ENCODE measurements around the gene ATG4C. TPM values are rescaled to one million over a fixed set of nuclear protein-coding genes. Genes with fewer than 3 reads are reported as not detected.
"Not testable (repeated sequence)": the region's sequence is repeated elsewhere in the genome, so short reads cannot be mapped to it uniquely, and the experiment has no call there.

The ATG4C gene
- total and polyA plus RNA-seq, 11 donors, result 4.0 to 14.2 (median 8.9) TPM

DNA sequence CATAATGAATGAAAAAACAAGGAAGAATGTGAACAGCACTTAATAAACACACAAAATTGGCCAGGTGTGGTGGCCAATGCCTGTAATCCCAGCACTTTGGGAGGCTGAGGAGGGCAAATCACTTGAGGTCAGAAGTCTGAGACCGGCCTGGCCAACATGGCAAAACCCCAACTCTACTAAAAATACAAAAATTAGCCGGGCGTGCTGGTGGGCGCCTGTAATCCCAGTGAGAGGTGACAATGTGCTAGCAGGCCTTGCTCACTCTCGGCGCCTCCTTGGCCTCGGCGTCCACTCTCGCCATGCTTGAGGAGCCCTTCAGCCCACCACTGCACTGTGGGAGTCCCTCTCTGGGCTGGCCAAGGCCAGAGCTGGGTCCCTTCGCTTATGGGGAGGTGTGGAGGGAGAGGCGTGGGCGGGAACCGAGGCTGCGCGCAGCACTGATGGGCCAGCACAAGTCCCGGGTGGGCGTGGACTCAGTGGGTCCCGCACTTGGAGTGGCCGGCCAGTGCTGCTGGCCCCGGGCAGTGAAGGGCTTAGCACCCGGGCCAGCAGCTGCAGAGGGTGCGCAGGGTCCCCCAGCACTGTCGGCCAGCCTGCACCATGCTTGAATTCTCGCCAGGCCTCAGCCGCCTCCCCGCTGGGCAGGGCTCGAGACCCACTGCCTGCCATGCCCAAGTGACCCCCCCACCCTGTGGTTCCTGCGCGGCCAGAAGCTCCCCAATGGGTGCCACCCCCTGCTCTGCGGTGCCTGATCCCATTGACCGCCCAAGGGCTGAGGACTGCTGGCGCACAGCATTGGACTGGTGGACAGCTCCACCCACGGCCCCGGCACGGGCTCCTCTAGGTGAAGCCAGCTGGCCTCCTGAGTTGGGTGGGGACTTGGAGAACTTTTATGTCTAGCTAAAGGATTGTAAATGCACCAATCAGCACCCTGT is 30.6 kb upstream of the ATG4C start:
- Histone ChIP-seq H3K27me3 (no peaks in the 10 kb centered on the region), H3K4me1 (peaks cover 0 to 6% (median 0%) of the 10 kb centered on the region in 12 donors), H3K36me3 (no peaks in the 10 kb centered on the region), H3K9me3 (no peaks in the 10 kb centered on the region), H3K27ac (no peak overlapping the region), H3K4me3 (no peak overlapping the region)
- TF ChIP-seq CTCF (IDR thresholded peaks at IDR 0.05), result no peak
- TF ChIP-seq POLR2A (IDR thresholded peaks at IDR 0.05), result no peak
- 90 to 97% (median 96%) methylated on average over 15 to 35 of the region's 35 CpGs for WGBS, 4 donors
- no peak for DNase-seq
- ATAC-seq, result peak in 1 of 4 donors; percentile 39
- intact Hi-C loops (cut with DNase I), result no loop called here

DNA sequence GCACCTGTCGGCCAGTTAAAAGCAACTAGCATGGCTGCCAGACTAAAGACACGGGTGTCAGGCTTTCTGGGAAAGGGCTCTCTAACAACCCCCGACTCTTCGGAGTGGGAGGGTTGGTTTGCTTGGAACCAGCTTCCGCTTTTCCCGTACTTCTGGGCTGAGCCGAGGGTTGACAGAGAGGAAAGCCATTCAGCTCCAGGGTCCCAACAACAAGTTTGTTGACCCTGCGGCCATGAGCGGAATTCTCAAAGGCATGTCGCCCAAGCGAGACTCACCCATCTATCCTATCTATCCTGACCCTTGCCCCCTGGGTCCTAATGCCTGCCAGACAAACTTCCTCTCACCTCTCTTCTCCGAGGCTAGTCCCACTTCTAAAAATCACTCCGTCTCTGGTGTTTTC is 29.0 kb upstream of the ATG4C start:
- intact Hi-C loops (cut with DNase I); H3K27me3 ChIP-seq; H3K9me3 ChIP-seq; H3K4me1 ChIP-seq; ATAC-seq; H3K4me3 ChIP-seq; H3K27ac ChIP-seq; H3K36me3 ChIP-seq; DNase-seq: not testable (repeated sequence)
- 88 to 93% (median 91%) methylated on average over 11 to 13 of the region's 13 CpGs for WGBS, 4 donors

DNA sequence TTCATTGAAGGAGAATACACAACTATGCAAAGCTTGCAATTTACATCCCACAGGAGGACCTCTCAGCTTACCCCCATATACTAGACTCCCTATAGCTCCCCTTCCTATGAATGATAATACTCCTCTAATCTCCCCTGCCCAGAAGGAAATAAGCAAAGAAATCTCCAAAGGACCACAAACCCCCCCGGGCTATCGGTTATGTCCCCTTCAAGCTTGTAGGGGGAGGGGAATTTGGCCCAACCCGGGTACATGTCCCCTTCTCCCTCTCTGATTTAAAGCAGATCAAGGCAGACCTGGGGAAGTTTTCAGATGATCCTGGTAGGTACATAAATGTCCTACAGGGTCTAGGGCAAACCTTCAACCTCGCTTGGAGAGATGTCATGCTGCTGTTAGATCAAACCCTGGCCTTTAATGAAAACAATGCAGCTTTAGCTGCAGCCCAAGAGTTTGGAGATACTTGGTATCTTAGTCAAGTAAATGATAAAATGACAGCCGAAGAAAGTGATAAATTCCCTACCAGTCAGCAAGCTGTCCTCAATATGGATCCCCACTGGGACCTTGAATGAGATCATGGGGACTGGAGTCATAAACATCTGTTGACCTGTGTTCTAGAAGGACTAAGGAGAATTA is 27.6 kb upstream of the ATG4C start:
- H3K9me3 ChIP-seq; H3K4me3 ChIP-seq; H3K27ac ChIP-seq; DNase-seq; H3K4me1 ChIP-seq; intact Hi-C loops (cut with DNase I); H3K36me3 ChIP-seq; ATAC-seq; H3K27me3 ChIP-seq: not testable (repeated sequence)
- 73 to 82% (median 77%) methylated on average over 5 of the region's 5 CpGs for WGBS, 4 donors

DNA sequence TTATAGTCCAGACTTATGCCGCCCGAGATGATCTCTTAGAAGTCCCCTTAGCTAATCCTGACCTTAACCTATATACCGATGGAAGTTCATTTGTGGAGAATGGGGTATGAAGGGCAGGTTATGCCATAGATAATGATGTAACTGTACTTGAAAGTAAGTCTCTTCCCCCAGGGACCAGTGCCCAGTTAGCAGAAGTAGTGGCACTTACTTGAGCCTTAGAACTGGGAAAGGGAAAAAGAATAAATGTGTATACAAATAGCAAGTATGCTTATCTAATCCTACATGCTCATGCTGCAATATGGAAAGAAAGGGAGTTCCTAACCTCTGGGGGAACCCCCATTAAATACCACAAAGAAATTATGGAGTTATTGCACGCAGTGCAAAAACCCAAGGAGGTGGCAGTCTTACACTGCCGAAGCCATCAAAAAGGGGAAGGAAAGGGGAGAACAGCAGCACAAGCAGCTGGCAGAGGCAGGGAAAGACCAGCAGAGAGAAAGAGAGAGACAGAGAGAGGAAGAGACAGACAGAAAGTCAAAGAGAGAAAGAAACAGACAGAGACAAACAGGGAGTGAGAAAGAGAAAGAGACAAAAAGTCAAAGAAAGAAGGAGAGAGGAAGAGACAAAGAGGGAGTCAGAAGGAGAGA is 24.6 kb upstream of the ATG4C start:
- H3K36me3 ChIP-seq; intact Hi-C loops (cut with DNase I); ATAC-seq; H3K9me3 ChIP-seq; H3K27me3 ChIP-seq; H3K4me3 ChIP-seq; DNase-seq; H3K27ac ChIP-seq; H3K4me1 ChIP-seq: not testable (repeated sequence)
- WGBS, 4 donors, result 78 to 86% (median 81%) methylated on average over 3 to 5 of the region's 5 CpGs

GRCh38 chr1:62760021-62760782 is 23.7 kb upstream of the ATG4C start:
- H3K9me3 ChIP-seq; H3K27ac ChIP-seq; H3K36me3 ChIP-seq; H3K4me3 ChIP-seq; DNase-seq; H3K4me1 ChIP-seq; ATAC-seq; H3K27me3 ChIP-seq; intact Hi-C loops (cut with DNase I): not testable (repeated sequence)
- WGBS, 4 donors, result 86 to 92% (median 89%) methylated on average over 6 of the region's 6 CpGs

- 92 to 95% (median 95%) methylated on average over 23 to 30 of the region's 30 CpGs for WGBS, 4 donors
- H3K27me3 ChIP-seq; DNase-seq; H3K4me3 ChIP-seq; H3K27ac ChIP-seq; H3K9me3 ChIP-seq; intact Hi-C loops (cut with DNase I); ATAC-seq; H3K4me1 ChIP-seq; H3K36me3 ChIP-seq: not testable (repeated sequence)
Observed at GRCh38 chr1:62761223-62761870, 22.6 kb upstream of the ATG4C start.

DNA sequence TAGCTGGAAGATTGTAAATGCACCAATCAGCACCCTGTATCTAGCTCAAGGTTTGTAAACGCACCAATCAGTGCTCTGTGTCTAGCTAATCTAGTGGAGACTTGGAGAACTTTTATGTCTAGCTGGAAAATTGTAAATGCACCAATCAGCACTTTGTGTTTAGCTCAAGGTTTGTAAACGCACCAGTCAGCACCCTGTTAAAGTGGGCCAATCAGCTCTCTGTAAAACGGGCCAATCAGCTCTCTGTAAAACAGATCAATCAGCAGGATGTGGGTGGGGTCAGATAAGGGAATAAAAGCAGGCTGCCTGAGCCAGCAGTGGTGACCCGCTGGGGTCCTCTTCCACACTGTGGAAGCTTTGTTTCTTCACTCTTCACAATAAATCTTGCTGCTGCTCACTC is 21.9 kb upstream of the ATG4C start:
- H3K9me3 ChIP-seq; ATAC-seq; intact Hi-C loops (cut with DNase I); DNase-seq; H3K4me3 ChIP-seq; H3K36me3 ChIP-seq; H3K27me3 ChIP-seq; H3K4me1 ChIP-seq; H3K27ac ChIP-seq: not testable (repeated sequence)
- 73 to 86% (median 84%) methylated on average over 4 of the region's 4 CpGs for WGBS, 4 donors
